Glutamatergic neuron (in vitro differentiated cells): Measurements from ENCODE around the gene CDH23. TPM values are rescaled to one million over a fixed set of nuclear protein-coding genes. Genes with fewer than 3 reads are reported as not detected.

Source experiments
- DNase-seq: peaks from one replicate; pipeline ENCODE4 v3.0.0; 2022
- H3K27ac Mint-ChIP-seq: one replicate; pipeline ENCODE4 v1.8.0; 2020; ENCODE audit warnings: mild to moderate bottlenecking, mixed read lengths, inconsistent platforms; ENCODE audit not compliant: unreplicated experiment
- H3K27me3 Mint-ChIP-seq: one replicate; pipeline ENCODE4 v1.8.0; 2020; ENCODE audit warnings: mild to moderate bottlenecking, moderate library complexity, mixed read lengths, inconsistent platforms; ENCODE audit not compliant: unreplicated experiment
- H3K36me3 Mint-ChIP-seq: one replicate; pipeline ENCODE4 v1.8.0; 2020; ENCODE audit warnings: mild to moderate bottlenecking, mixed read lengths, inconsistent platforms; ENCODE audit not compliant: unreplicated experiment
- H3K4me1 Mint-ChIP-seq: one replicate; pipeline ENCODE4 v1.8.0; 2020; ENCODE audit warnings: mild to moderate bottlenecking, low read depth, mixed read lengths, inconsistent platforms; ENCODE audit not compliant: unreplicated experiment
- H3K4me3 Mint-ChIP-seq: one replicate; pipeline ENCODE4 v1.8.0; 2020; ENCODE audit warnings: mild to moderate bottlenecking, mixed read lengths, inconsistent platforms; ENCODE audit not compliant: unreplicated experiment
- H3K9me3 Mint-ChIP-seq: one replicate; pipeline ENCODE4 v1.8.0; 2020; ENCODE audit warnings: mild to moderate bottlenecking, moderate library complexity, mixed read lengths, inconsistent platforms; ENCODE audit not compliant: unreplicated experiment
- CTCF ChIP-seq: fragments of 200-600 bp; sonication (generic); IDR thresholded peaks from one replicate; pipeline ENCODE4 v1.5.0; 2021; ENCODE audit not compliant: partially characterized antibody, unreplicated experiment
- total RNA-seq: library from RNA; stranded (reverse); fragmentation: NEBNext Ultra II Directional; extraction: Animal tissue kit (Norgen Biotek cat#: 25700); gene quantifications from one replicate; pipeline ENCODE4 v1.2.1, GENCODE V29; 2021; ENCODE audit not compliant: unreplicated experiment

The CDH23 gene
- total RNA-seq, 1 donor from 2014 or later, result 2.0 TPM

GRCh38 chr10:71580926-71581325, 184.2 kb downstream of the CDH23 start:
- Mint-ChIP-seq H3K4me3 (no peak overlapping the region), H3K9me3 (peaks cover 10% of the 10 kb centered on the region), H3K36me3 (no peaks in the 10 kb centered on the region), H3K27ac (no peak overlapping the region), H3K27me3 (peaks cover 8% of the 10 kb centered on the region), H3K4me1 (peaks cover 15% of the 10 kb centered on the region)
- no peak for TF ChIP-seq CTCF
- DNase-seq, result no peak

- Mint-ChIP-seq H3K27ac (no peak overlapping the region), H3K9me3 (peaks cover 10% of the 10 kb centered on the region), H3K36me3 (no peaks in the 10 kb centered on the region), H3K27me3 (peaks cover 8% of the 10 kb centered on the region), H3K4me1 (peaks cover 12% of the 10 kb centered on the region), H3K4me3 (no peak overlapping the region)
- TF ChIP-seq CTCF, result no peak
- DNase-seq, result no peak
Observed at GRCh38 chr10:71581376-71581775, 184.7 kb downstream of the CDH23 start.

- H3K4me1 Mint-ChIP-seq, result peaks cover 12% of the 10 kb centered on the region
- no peak overlapping the region for H3K27ac Mint-ChIP-seq
- no peaks in the 10 kb centered on the region for H3K36me3 Mint-ChIP-seq
- no peak for DNase-seq
- TF ChIP-seq CTCF, result no peak
- no peak overlapping the region for H3K4me3 Mint-ChIP-seq
- peaks cover 6% of the 10 kb centered on the region for H3K27me3 Mint-ChIP-seq
- peaks cover 8% of the 10 kb centered on the region for H3K9me3 Mint-ChIP-seq
Observed at GRCh38 chr10:71582019-71582418, 185.3 kb downstream of the CDH23 start.

- H3K4me1 Mint-ChIP-seq, result peaks cover 12% of the 10 kb centered on the region
- no peak overlapping the region for H3K27ac Mint-ChIP-seq
- peaks cover 10% of the 10 kb centered on the region for H3K9me3 Mint-ChIP-seq
- no peak for TF ChIP-seq CTCF
- no peaks in the 10 kb centered on the region for H3K36me3 Mint-ChIP-seq
- DNase-seq, result no peak
- H3K4me3 Mint-ChIP-seq, result no peak overlapping the region
- peaks cover 2% of the 10 kb centered on the region for H3K27me3 Mint-ChIP-seq
Observed at GRCh38 chr10:71582506-71583475, 186.1 kb downstream of the CDH23 start.

GRCh38 chr10:71584461-71584860, 187.7 kb downstream of the CDH23 start:
- no peak overlapping the region for H3K27ac Mint-ChIP-seq
- H3K9me3 Mint-ChIP-seq, result peaks cover 10% of the 10 kb centered on the region
- no peak for TF ChIP-seq CTCF
- no peaks in the 10 kb centered on the region for H3K27me3 Mint-ChIP-seq
- no peak for DNase-seq
- no peaks in the 10 kb centered on the region for H3K36me3 Mint-ChIP-seq
- no peak overlapping the region for H3K4me3 Mint-ChIP-seq
- peaks cover 18% of the 10 kb centered on the region for H3K4me1 Mint-ChIP-seq
